NCI-H446 (cell line): ENCODE data around the gene KRTAP6-1.

Experiments used
- DNase-seq, 2 experiments: peaks; one replicate each; lab custom pipeline; 2025; lab: John Stamatoyannopoulos, UW

Gene KRTAP6-1

DNA sequence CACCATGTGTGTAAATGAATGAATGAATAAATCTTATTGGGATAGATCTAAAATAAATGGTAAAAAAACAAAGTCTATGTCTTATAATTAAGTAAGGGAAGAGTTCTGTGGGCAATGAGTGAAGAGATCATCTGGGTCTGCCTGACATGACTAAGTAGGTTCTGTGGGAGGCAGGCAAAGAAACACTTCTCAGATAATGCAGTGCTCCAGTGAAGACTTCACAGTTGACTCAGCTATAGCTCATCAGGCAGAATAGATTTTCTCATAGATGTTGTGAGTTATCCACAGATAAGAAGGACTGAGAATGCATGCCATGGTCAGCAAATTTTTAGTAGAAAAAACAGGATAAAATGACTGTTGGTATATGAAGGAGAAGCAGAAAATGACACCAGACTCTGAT is 36.0 kb downstream of the KRTAP6-1 start:
- DNase-seq = no peak

DNA sequence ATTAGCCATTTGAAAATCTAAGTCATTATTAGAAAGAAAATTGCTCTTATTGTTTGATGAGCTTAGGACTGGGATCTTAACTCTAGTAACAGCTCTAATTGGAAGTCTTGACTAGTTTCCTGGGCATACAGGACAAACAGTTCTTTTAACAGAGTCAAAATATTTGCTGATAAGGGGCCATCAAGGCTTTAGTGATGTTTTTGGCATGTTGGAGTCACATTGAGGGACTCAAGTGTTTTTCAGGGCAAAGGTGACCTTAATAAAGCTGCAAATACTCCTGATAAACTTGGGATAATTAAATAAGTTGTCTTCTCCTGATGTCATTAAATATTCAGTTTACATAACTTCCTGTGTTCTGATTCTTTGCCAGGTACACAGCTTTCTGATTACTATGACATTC is 46.1 kb downstream of the KRTAP6-1 start:
- DNase-seq = no peak

DNA sequence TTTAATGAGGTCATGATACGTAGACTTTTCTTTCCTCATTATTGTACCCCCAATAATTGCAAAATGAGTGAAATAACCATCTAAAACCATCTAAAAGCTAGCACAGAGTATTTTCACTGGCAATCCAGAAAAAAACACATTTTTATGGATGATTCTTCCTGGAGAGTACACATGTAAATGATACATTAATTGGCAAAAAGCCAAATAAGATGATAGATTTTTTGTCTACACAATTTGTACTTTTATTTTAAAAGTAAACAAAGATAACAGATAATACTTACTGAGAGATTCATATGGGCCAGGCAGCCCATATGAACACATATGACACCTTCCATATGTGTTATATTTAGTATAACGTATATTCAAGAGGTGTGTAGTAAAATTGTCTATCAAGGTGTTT is 50.1 kb downstream of the KRTAP6-1 start:
- DNase-seq = no peak
